Stimulated activated CD4-positive, alpha-beta T cell treated with anti-CD3 and anti-CD28 coated beads, Interleukin-15, amount 100 ng/mL, for 1 hour (primary cell): Measurements from ENCODE around the gene CASP5.
"Not testable (repeated sequence)": the region's sequence is repeated elsewhere in the genome, so short reads cannot be mapped to it uniquely, and the experiment has no call there.

Source experiments
- DNase-seq, 2 donors: peaks; one replicate each; pipeline ENCODE4 v3.0.0-alpha.2; 2020; ENCODE audit warnings: low read depth in 1 of 2, low spot score in 1 of 2

The CASP5 gene

DNA sequence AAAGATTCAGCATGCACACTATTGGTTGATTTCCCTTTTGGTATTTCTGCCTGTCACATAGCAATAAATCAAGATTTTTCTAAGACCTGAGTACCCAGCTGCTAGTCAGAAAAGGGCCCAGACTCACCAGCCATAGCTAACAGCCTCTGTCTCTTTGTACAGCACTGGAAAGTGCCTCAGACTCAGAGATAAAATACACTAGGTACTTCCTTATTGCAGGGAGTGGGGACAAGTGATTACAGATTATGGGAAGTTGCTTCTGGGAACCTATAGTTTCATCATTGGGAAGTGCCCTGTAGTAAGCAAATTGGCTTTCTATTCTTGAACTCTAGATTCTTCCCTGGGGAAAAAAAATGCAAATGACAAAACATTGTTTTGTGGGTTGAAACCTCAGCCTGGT lies at the start of gene CASP5:
CASP5 (minus strand) TSS at position 166 of the 400 bp plus-strand sequence; CDS start at position 134, 32 bp downstream.
- DNase-seq: no peak

DNA sequence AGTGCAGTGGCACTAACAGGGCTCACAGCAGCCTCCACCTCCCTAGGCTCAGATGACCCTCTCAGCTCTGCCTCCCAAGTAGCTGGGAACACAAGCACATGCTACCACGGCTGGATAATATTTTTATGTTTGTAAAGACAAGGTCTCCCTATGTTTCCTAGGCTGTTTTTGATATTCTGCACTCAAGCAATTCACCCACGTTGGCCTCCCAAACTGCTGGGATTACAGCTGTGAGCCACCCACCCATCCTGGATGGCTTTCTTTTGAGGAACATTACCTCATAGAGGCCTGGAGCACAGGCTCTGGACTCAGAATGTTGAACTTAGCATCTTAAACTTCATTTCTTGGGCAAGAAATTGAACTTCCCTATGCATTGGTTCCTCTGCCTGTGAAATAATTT lies 49.1 kb upstream of the CASP5 start:
- DNase-seq: not testable (repeated sequence)

DNA sequence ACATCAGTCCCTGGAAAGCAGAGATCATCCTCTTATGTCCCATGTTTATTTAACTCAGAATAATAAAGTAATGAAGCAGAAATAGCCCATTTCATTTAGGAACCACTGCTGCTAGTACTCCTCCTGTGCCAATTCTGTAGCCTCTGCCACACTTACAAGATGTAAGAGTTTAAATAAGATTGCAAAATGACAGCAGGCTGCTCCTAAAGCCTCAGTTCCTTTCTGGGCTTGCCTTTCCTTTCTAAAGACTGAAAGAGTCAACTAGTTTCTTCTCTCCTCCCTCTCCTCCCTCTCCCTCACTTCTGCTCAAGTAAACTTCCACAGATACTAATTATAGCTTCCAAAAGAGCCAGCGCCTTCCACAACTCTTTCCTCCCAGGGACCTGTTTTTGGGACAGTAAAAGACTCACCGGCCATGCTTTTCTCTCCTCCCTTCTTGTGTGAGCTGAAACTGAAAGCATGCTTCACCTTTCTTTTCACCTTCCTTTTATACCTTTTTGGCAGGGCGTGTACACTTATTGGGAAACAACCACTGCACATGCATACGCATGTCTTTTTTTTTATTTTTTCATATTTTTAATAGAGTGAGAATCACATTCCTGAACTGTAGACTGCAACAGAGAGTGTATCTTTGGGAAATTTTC lies 48.2 kb upstream of the CASP5 start:
- no peak for DNase-seq

DNA sequence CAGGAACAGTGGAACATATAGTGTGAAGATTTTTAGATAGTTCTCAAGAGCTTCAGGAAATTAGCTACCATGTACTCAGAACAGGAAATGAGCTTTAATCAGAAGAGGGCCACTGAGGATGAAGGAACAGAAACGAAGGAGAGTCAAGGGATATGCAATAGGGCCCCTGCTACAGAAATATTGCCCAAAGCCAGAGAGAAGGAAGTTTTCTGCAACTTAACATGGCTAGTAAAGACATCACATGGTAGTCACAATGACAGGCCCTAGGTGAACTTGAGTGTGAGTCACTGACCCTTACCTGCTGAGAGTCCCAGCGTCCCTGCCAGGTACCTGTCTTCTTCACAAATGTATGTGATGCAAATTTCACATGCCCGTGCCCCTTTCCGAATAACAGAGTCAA lies 47.3 kb upstream of the CASP5 start:
- no peak for DNase-seq

DNA sequence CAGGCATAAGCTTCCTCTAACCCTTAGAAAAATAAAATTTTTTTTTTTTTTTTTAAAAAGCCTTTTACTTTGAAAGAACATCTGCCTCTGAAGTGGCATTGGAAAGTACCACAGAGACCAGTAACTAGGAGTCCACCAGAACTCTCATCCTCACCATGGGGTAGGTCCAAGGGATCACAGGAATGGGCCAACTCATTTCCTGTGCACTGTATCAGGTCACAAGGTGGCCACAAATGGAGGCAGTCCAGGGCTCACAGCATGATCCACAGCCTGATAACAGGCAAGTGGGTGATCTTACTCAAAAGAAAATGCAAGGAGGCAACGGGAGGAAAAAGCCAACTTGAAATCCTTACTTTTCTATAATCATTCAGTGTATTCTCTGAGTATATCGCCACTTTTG lies 46.8 kb upstream of the CASP5 start:
- not testable (repeated sequence) for DNase-seq

DNA sequence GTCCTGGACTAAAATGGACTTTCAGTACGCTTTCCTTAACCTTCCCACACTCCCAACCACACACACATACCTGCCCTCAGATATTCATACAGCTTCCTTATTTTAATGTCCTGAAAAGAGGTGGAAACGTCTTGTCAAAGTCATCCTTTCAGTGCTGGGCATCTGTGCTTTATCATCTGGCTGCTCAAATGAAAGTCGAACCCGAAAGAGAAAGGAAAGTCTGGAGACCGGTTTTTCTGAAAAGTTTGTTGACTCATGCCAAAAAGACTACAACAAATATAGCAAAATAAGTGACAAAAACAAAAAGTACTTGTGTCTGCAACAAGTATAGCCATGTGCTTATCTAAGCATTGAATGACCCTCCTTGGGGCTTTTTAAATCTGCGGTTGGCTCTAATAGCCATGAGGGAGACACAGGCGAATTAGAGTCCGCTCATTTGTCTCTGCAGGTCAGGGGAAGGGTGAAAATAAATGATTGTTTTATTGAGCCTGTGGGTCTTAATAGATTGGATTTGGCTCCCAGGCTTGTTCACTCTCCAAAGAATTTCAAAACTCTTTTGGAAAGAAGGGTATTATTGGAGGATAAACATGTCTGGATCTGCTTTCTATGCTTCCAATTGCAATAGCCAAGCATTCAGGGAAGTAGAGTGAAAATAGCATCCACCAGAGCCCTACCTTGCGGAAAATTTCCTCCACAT lies 40.4 kb upstream of the CASP5 start:
- not testable (repeated sequence) for DNase-seq

DNA sequence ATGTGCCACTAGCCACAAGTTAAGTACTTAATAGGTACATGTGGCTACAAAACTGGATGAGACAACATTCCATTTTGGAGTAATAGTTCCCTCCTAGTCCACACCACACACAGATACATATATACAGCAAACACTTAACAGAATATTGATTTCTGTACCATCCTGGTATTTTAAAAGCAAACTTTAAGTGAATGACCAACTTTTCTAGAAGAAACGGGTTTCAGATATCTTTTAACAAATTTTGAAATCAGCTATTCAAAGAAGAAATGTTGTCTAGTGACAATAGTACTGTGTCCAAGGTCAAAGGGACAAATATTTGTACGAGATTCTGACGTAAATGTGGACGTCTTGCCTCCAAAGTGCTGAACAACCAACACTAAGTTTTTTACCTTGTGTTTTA lies 34.5 kb upstream of the CASP5 start:
- DNase-seq: no peak

DNA sequence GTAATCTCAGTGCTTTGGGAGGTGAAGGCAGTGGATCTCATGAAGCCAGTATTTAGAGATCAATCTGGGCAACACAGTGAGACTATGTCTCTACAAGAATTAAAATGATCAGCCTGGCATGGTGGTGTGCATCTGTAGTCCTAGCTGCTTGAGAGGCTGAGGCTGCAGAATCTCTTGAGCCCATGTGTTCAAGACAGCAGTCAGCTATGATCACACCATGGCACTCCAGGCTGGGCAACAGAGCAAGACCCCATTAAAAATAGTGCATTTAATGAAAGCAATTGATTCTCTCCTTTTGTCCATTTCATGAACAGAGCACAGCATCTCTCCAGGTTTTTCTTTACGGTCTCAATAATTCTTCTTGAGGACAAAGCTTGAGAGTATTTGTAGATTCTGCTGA lies 33.5 kb upstream of the CASP5 start:
- DNase-seq: no peak

DNA sequence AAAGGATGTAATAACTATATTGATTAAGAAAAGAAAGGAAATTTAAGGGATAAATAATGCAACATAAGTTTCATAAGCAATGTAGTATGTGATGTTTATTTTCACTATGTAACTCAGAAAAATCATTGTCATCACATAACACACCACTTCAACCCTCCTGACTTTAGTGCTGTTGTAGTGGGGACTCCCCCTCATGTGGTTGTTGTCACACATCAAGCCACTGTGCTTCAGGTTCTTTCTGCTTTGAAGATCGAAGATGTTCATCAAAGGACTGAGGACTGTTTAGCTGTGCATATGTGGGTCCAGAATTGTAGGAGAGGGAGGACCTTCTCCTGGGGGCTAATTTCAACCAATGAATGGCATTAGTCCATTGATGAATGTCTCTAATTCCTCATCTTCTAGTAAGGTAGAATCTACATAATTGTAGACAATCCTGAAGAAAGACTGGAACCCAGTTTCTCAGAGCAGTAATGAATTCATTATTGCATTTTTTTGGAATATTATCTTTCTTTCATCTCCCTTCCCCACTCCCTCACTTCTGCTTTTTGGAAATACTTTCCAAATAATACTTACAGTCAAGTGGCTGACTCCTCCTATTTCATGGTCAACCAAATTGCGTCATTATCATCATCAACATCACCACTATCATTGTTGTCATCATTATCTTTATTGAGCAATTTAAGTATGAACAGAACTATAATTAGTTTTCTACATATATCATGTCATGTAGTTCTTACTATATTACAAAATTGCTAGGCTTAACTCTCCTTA lies 31.9 kb upstream of the CASP5 start:
- no peak for DNase-seq

DNA sequence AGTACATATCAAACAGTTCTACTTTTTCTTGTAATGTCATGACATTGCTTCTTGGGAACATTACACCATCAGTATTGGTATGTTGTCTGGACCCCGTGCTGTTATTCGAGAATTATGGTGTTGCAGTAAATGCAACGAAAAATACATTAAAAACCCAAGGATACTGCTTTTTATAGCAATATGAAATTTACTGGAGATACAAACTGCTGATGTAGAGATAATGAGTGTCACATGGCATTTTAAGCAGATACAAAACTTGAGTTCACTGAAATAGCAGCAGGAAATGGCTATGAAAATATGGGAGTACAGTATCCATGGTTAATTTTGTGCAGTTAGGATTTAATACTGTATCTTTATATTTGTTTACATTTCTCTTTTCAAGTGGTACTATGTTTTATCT lies 29.5 kb upstream of the CASP5 start:
- no peak for DNase-seq

DNA sequence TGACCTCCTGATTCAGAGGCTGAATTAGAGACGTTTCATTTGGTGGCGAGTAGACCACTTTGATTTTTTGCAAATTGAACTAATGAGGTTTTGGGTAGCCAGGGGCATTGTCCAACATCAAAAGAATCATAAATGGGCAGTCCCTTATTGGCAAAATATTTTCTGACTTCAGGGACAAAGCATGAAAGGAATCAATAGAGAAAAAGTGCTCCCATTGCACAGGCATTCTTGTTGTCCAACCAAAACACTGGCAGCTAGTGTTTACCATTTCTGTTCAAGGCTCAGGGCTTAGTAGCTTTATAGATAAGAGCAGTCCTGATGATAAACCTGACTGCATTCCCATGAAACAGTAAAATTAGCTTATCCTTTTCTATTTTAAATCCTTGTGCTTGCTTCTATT lies 28.6 kb upstream of the CASP5 start:
- no peak for DNase-seq

DNA sequence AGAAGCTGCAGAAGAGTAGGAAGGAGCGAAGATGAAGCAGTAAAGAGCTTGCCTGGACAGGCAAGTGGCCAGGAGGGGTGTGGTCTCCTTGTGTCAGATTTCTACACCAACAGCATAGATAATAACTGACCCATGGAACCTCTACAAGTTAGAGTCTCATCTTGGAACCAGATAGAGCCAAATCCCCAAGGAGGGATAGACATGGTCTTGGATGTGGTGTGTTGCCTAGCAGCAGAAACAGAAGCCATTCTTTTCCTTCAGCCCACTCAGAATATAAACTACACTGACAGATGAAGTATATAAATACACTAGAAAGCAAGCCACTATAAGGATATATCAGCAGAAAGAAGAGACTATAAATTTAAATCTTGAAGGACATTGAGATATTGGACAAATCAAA lies 26.5 kb upstream of the CASP5 start:
- no peak for DNase-seq

DNA sequence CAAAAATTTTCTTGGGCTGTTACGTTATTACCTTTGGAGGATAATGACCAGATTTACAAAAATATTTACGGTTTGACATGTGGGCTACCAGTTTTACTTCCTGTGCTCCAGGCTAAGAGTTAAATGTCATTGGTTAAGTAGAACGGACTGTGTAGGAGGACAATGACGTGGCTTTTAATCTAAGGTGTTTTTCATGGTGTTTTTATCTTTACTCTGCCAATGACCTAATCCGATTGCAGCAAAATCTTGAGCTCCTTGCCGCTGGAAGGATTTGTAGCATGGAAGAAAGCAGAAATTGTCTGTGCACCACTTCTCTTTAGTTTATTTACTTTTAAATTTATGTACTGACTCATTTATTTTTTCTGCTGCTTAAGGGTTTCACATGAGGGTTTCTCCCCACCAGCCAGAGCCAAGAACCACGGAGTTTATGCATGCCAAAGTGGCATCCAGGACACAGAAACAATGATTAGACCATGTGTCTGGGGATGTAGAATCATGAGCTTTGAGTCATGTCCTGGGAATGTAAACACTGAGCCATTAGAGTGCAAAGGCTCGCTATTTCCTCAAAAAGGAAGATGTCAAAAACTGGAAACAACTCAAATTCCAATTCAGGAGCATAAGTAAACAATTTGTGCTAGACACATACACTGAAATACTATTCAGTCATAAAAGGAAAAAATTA lies 24.1 kb upstream of the CASP5 start:
- DNase-seq: no peak

DNA sequence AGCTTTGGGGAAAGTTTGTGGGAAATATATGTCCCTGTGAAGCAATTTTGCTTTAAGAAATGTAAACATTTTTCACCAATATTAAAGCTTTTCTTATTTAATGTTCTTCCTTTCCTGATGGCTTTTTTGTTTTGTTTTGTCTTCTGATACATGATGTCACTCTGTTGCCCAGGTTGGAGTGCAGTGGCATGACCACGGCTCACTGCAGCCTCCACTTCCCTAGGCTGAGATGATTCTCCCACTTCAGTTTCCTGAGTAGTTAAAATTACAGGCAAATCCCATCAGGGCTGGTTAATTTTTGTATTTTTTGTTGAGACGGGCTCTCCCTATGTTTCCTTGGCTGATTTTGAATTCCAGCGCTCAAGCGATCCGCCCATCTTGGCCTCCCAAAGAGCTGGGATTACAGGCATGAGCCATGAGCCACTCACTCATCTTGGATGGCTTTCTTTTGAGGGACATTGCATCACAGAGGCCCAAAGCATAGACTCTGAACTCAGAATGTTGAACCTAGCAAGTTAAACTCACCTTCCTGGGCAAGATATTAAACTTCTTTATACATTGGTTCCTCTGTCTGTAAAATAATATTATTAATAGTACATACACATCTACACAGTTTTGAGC lies 22.8 kb upstream of the CASP5 start:
- no peak for DNase-seq

DNA sequence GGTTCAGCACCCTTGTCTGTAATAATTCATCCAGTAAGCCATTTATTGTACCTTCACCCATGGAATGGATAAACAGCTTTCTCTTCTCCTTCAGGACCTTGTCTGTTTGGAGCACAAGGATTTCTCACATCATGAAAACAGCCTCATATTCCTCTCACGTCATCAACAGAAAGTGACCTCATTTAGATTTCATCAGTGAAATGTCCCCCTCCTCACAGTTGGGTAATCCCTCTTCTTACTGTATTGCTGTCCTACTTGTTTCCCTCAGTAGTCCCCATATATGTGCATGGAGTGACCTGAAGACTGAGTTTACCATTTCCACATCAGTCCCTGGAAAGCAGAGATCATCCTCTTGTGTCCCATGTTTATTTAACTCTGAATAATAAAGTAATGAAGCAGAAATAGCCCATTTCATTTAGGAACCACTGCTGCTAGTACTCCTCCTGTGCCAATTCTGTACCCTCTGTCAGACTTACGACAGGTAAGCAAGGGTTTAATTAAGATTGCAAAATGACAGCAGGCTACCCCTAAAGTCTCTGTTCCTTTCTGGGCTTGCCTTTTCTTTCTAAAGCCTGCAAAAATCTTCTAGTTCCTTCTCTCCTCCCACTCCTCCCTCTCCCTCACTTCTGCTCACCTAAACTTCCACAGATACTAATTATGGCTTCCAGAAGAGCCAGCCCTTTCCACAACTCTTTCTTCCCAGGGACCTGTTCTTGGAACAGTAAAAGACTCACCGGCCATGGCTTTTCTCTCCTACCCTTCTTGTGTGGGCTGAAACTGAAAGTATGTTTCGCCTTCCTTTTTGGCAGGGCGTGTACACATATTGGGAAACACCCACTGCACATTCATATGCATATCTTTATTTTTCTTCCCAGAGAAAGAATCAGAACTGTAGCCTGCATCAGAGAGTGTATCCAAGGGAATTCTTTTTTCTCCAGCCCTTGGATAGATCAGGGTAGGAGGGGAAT lies 21.9 kb upstream of the CASP5 start, which contains the start of gene CARD16:
CARD16 (minus strand) TSS at position 779 of the 968 bp plus-strand sequence; CDS start at position 741, 38 bp downstream.
- DNase-seq: not testable (repeated sequence)

DNA sequence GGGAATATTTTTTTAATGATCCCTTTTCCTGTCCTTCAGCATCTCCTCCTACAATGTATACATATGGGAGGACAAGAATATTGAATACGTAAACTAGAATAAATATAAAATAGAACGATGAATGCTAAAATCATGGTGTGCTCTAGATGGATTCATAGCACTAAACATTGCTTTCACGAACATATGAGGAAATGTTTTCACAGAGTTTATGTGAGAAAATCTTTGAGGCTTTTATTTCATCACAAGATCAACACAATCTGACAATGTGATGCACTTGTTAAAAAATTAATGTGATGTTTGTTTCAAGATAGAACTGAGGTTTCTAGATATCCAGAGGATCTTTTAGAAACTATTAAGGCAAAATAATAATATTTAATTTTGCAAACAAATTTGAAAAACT lies 19.2 kb upstream of the CASP5 start:
- no peak for DNase-seq

DNA sequence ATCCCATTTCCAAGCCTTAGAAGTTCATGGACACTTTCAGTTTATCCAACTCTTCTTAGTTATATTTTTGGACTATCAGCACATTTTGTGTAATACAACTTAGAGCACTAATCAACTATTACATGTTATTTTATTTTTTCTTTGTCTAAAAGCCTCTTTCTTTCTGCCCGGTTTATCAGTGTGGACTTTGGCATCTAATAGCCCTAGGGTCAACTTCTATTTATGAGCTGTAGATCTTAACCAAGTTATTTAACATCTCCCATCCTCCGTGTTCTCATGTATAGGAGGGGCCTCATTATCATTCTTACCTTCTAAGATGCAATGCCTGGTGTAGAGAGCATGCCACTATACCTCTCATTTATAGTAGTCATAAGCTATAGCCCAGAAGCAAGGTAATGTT lies 17.7 kb upstream of the CASP5 start:
- no peak for DNase-seq

DNA sequence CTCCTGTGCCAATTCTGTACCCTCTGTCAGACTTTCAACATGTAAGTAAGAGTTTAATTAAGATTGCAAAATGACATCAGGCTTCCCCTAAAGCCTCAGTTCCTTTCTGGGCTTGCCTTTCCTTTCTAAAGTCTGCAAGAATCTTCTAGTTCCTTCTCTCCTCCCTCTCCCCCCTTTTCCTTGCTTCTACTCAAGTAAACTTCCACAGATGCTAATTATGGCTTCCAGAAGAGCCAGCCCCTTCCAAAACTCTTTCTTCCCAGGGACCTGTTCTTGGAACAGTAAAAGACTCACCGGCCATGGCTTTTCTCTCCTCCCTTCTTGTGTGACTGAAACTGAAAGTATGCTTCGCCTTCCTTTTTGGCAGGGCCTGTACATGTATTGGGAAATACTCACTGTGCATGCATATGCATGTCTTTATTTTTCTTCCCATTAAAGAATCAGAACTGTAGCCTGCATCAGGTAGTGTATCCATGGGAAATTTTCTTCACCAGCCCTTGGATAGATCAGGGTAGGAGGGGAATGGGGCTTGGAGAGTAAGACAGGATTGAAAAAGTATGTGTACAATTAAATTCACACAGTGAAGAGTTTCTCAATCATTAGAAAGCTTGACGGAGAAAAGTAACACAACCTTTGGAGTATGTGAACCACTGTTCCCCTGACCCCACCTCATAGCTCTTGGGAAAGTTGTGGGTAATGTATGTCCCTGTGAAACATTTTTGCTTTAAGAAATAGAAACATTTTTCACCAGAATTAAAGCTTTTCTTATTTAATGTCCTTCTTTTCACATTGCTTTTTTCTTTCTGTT lies 12.0 kb upstream of the CASP5 start, which contains the start of gene CASP1:
CASP1 (minus strand) TSS at position 332 of the 808 bp plus-strand sequence; CDS start at position 301, 31 bp downstream.
- no peak for DNase-seq

DNA sequence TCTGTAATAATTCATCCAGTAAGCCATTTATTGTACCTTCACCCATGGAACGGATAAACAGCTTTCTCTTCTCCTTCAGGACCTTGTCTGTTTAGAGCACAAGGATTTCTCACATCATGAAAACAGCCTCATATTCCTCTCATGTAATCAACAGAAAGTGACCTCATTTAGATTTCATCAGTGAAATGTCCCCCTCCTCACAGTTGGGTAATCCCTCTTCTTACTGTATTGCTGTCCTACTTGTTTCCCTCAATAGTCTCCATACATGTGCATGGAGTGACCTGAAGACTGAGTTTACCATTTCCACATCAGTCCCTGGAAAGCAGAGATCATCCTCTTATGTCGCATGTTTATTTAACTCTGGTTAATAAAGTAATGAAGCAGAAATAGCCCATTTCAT lies 11.4 kb upstream of the CASP5 start:
- not testable (repeated sequence) for DNase-seq
